Dendritic cell treated with granulocyte-macrophage colony-stimulating factor and Interleukin-4, amounts not matched to agents 40 ng/mL and 50 ng/mL, for 4 days (primary cell): ENCODE data around the gene ABCB8.

Experiments
- H3K27ac Mint-ChIP-seq: one replicate; pipeline ENCODE4 v1.8.0; 2022; ENCODE audit warnings: mild to moderate bottlenecking, mixed read lengths
- H3K27me3 Mint-ChIP-seq: one replicate; pipeline ENCODE4 v1.8.0; 2022; ENCODE audit warnings: mild to moderate bottlenecking, mixed read lengths
- H3K36me3 Mint-ChIP-seq: one replicate; pipeline ENCODE4 v1.8.0; 2022; ENCODE audit warnings: low read depth, mixed read lengths
- H3K4me1 Mint-ChIP-seq: one replicate; pipeline ENCODE4 v1.8.0; 2022; ENCODE audit warnings: low read depth, mixed read lengths
- H3K4me3 Mint-ChIP-seq: one replicate; pipeline ENCODE4 v1.8.0; 2022; ENCODE audit warnings: mild to moderate bottlenecking, moderate library complexity, mixed read lengths
- H3K9me3 Mint-ChIP-seq: one replicate; pipeline ENCODE4 v1.8.0; 2022; ENCODE audit warnings: mixed read lengths
- intact Hi-C: fragments of 100-400 bp; cut with micrococcal nuclease; formaldehyde crosslinking; loops from one replicate; pipeline ENCODE4 v1.15.0; 2022

ABCB8 gene

GRCh38 chr7:151028131-151028947 is at the start of gene ABCB8:
Gene ABCB8, plus strand, starts transcription at chr7:151028450. Its CDS starts 66 bp downstream, at chr7:151028516.
- intact Hi-C loops: loop anchor here (1.0 to 2.0 kb wide), 3 partner anchors 30 to 60 kb away; partner anchors contain the start of gene TMUB1
- peak within 1 kb of the TSS; percentile 91 for H3K27ac Mint-ChIP-seq
- peak within 1 kb of the TSS; percentile 93 for H3K4me3 Mint-ChIP-seq
- H3K4me1 Mint-ChIP-seq: peaks cover 47% of the 10 kb centered on the region
- peaks cover 15% of the 10 kb centered on the region for H3K36me3 Mint-ChIP-seq
- no peaks in the 10 kb centered on the region for H3K9me3 Mint-ChIP-seq
- peaks cover 27% of the 10 kb centered on the region for H3K27me3 Mint-ChIP-seq

DNA sequence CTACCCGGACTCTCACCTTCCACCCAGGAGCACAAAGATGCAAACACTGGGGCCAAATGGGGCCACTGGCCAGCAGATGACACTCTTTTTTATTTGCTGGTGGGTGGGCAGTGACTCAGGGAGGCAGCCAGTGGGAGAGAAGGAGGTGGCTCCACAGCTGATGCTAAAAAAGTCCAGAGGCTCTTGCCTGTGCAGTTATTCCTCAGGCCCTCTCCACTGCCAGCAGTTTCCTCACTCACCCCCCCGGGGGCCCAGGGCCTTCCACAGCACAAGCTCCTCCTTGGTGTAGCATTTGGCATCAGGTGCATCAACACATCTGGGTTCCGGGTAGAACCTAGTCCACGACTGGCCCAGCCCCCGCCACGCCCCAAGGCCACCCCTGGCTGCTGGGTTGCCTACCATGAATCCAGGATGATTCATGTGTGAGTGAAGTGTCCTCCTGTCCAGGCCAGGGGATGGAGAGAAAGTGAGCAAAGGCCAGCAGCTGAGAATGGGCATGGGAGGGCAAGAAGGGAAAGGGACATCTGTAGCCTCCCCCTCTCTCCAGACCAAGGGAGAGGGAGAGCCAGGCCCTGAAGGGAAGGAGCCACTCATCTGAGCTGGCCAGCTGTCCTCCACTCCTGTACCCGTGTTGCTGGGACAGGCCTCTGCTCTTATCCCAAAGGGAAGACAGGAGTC is 48.4 kb upstream of the ABCB8 start:
- peaks cover 13% of the 10 kb centered on the region for H3K4me1 Mint-ChIP-seq
- H3K27ac Mint-ChIP-seq: no peak overlapping the region
- intact Hi-C loops: loop anchor here (10.0 kb wide), 1 partner anchor 205 kb away; no protein-coding TSS in a partner anchor
- no peak overlapping the region for H3K4me3 Mint-ChIP-seq
- no peaks in the 10 kb centered on the region for H3K36me3 Mint-ChIP-seq
- no peaks in the 10 kb centered on the region for H3K9me3 Mint-ChIP-seq
- H3K27me3 Mint-ChIP-seq: peaks cover 84% of the 10 kb centered on the region

- H3K4me3 Mint-ChIP-seq: no peak overlapping the region
- no peaks in the 10 kb centered on the region for H3K9me3 Mint-ChIP-seq
- peaks cover 83% of the 10 kb centered on the region for H3K27me3 Mint-ChIP-seq
- peaks cover 14% of the 10 kb centered on the region for H3K4me1 Mint-ChIP-seq
- intact Hi-C loops: loop anchor here (10.0 kb wide), 1 partner anchor 206 kb away; no protein-coding TSS in a partner anchor
- no peak overlapping the region for H3K27ac Mint-ChIP-seq
- H3K36me3 Mint-ChIP-seq: no peaks in the 10 kb centered on the region
Measured at GRCh38 chr7:150980663-150981062, 47.6 kb upstream of the ABCB8 start.

- peaks cover 21% of the 10 kb centered on the region for H3K4me1 Mint-ChIP-seq
- no peaks in the 10 kb centered on the region for H3K9me3 Mint-ChIP-seq
- H3K27me3 Mint-ChIP-seq: peaks cover 81% of the 10 kb centered on the region
- no peak overlapping the region for H3K27ac Mint-ChIP-seq
- intact Hi-C loops: loop anchor here (10.0 kb wide), 1 partner anchor 207 kb away; no protein-coding TSS in a partner anchor
- no peak overlapping the region for H3K4me3 Mint-ChIP-seq
- no peaks in the 10 kb centered on the region for H3K36me3 Mint-ChIP-seq
Measured at GRCh38 chr7:150981644-150982043, 46.6 kb upstream of the ABCB8 start.

DNA sequence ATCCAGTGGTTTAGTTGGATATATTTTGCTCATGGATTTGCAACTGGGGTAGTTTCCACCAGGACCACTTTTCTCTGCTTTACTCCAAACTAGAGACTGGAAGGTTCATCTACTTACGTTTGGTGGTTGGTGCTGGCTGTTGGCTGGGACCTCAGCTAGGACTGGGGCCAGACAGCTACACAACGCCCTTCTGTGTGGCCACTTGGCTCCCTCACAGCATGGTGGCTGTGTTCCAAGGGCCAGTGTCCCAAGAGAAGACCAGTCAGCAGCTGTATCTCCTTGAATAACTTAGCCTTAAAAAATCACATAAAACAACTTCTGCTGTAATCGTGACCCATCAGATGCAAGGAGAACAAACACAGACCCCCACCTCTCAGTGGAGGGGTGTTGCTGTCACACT is 45.9 kb upstream of the ABCB8 start:
- H3K4me3 Mint-ChIP-seq: no peak overlapping the region
- intact Hi-C loops: loop anchor here (10.0 kb wide), 1 partner anchor 208 kb away; no protein-coding TSS in a partner anchor
- H3K27me3 Mint-ChIP-seq: peaks cover 81% of the 10 kb centered on the region
- H3K4me1 Mint-ChIP-seq: peaks cover 19% of the 10 kb centered on the region
- no peaks in the 10 kb centered on the region for H3K9me3 Mint-ChIP-seq
- no peaks in the 10 kb centered on the region for H3K36me3 Mint-ChIP-seq
- no peak overlapping the region for H3K27ac Mint-ChIP-seq

- H3K27me3 Mint-ChIP-seq: peaks cover 87% of the 10 kb centered on the region
- intact Hi-C loops: loop anchor here (10.0 kb wide), 1 partner anchor 209 kb away; no protein-coding TSS in a partner anchor
- H3K36me3 Mint-ChIP-seq: no peaks in the 10 kb centered on the region
Measured at GRCh38 chr7:150983893-150984368, 44.3 kb upstream of the ABCB8 start.

GRCh38 chr7:150986099-150986512 is 42.1 kb upstream of the ABCB8 start:
- intact Hi-C loops: loop anchor here (5.0 to 10.0 kb wide), 2 partner anchors 89 to 211 kb away; no protein-coding TSS in a partner anchor
- Mint-ChIP-seq H3K27ac (no peak overlapping the region), H3K4me3 (no peak overlapping the region), H3K9me3 (peaks cover 15% of the 10 kb centered on the region), H3K4me1 (peaks cover 30% of the 10 kb centered on the region), H3K36me3 (peaks cover 5% of the 10 kb centered on the region), H3K27me3 (peaks cover 83% of the 10 kb centered on the region)

More at GRCh38 chr7:150983893-150984368, 44.3 kb upstream of the ABCB8 start:
- Mint-ChIP-seq H3K9me3 (no peaks in the 10 kb centered on the region), H3K4me3 (no peak overlapping the region), H3K4me1 (peaks cover 20% of the 10 kb centered on the region), H3K27ac (no peak overlapping the region)

DNA sequence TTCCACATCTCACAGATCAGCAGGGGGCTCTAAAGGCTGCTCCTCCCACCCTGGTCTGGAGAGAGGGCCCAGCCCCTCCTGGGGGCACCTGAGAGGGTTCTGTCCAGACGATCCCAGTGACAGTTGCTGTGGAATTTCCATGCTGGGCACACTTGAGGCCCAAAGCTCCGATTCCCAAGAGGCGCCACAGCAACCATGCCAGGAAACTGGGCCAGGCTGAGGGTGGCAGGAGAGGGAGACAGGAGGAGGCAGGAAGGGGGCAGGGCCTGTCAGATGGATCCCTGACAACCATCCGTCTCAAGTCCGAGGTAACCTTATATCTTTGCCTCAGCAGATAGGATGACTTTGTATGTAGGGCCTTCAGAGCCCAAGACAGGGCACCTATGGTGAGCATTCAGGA is 41.7 kb upstream of the ABCB8 start:
- peaks cover 5% of the 10 kb centered on the region for H3K36me3 Mint-ChIP-seq
- intact Hi-C loops: loop anchor here (5.0 to 10.0 kb wide), 2 partner anchors 89 to 212 kb away; no protein-coding TSS in a partner anchor

GRCh38 chr7:150988230-150989226 is 39.7 kb upstream of the ABCB8 start:
- Mint-ChIP-seq H3K4me3 (peak overlapping the region; percentile 39), H3K27ac (peak overlapping the region; percentile 1), H3K4me1 (peaks cover 30% of the 10 kb centered on the region), H3K27me3 (peaks cover 66% of the 10 kb centered on the region), H3K9me3 (peaks cover 20% of the 10 kb centered on the region), H3K36me3 (peaks cover 5% of the 10 kb centered on the region)
- intact Hi-C loops: loop anchor here (5.0 to 10.0 kb wide), 2 partner anchors 91 to 214 kb away; no protein-coding TSS in a partner anchor

More for the DNA sequence above, 41.7 kb upstream of the ABCB8 start:
- Mint-ChIP-seq H3K27me3 (peaks cover 82% of the 10 kb centered on the region), H3K4me1 (peaks cover 30% of the 10 kb centered on the region), H3K9me3 (peaks cover 19% of the 10 kb centered on the region), H3K4me3 (no peak overlapping the region), H3K27ac (no peak overlapping the region)

DNA sequence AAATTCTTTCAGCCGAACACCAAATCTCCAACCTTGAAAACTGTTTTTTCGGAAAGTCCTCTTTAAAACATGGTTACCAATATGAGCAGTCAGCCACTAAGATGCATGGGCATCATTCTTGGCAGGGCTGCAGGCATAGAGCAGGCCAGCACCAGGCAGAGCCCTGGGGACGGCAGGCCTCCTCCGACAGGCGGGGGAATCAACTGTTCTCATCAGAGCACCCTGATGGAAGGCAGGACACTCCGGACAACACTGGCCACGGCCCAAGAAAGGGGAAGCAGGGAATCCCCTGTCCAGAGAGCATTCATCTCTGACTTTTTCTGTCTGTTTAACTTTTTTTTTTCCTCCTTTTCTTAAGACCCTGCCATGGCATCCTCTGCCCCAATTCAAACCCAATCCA is 38.8 kb upstream of the ABCB8 start:
- intact Hi-C loops: loop anchor here (5.0 to 10.0 kb wide), 2 partner anchors 92 to 215 kb away; no protein-coding TSS in a partner anchor
- Mint-ChIP-seq H3K4me1 (peaks cover 39% of the 10 kb centered on the region), H3K27ac (peak overlapping the region; percentile 1), H3K27me3 (peaks cover 62% of the 10 kb centered on the region), H3K9me3 (peaks cover 20% of the 10 kb centered on the region), H3K4me3 (no peak overlapping the region), H3K36me3 (peaks cover 5% of the 10 kb centered on the region)

- no peak within 1 kb of the TSS for H3K27ac Mint-ChIP-seq
- intact Hi-C loops: no loop called here
- H3K27me3 Mint-ChIP-seq: peaks cover 53% of the 10 kb centered on the region
- peaks cover 20% of the 10 kb centered on the region for H3K9me3 Mint-ChIP-seq
- peaks cover 47% of the 10 kb centered on the region for H3K4me1 Mint-ChIP-seq
- H3K4me3 Mint-ChIP-seq: no peak within 1 kb of the TSS
- peaks cover 5% of the 10 kb centered on the region for H3K36me3 Mint-ChIP-seq
Measured at GRCh38 chr7:150990416-150991186, 37.6 kb upstream of the ABCB8 start, which contains the start of gene NOS3. Gene NOS3, plus strand, starts transcription at chr7:150991017. Its CDS starts 2,787 bp downstream, at chr7:150993804.

GRCh38 chr7:150992051-150992640 is 36.1 kb upstream of the ABCB8 start:
- Mint-ChIP-seq H3K9me3 (peaks cover 20% of the 10 kb centered on the region), H3K27ac (no peak overlapping the region), H3K36me3 (peaks cover 5% of the 10 kb centered on the region)

More at GRCh38 chr7:150992051-150992640, 36.1 kb upstream of the ABCB8 start:
- H3K4me3 Mint-ChIP-seq: no peak overlapping the region
- intact Hi-C loops: no loop called here
- peaks cover 50% of the 10 kb centered on the region for H3K27me3 Mint-ChIP-seq
- H3K4me1 Mint-ChIP-seq: peaks cover 50% of the 10 kb centered on the region
